K562 (cell line): ENCODE results near the gene CPNE9. TPM values are rescaled to one million over a fixed set of nuclear protein-coding genes. Genes with fewer than 3 reads are reported as not detected.

ENCODE experiments used
- ATF7 ChIP-seq: fragments of 450-650 bp; IDR thresholded peaks from 2 replicates; pipeline ENCODE4 v1.7.1; 2014; ENCODE audit warnings: mild to moderate bottlenecking, moderate library complexity
- CBX1 ChIP-seq: sonication (generic); IDR thresholded peaks from 2 replicates; pipeline ENCODE4 v1.6.1; 2016; ENCODE audit warnings: antibody characterized with exemption, low read depth, mild to moderate bottlenecking
- CHD1 ChIP-seq: fragments of 200-600 bp; sonication (generic); IDR thresholded peaks from one replicate; pipeline ENCODE4 v1.6.1; 2012; ENCODE audit warnings: mild to moderate bottlenecking, moderate library complexity, low read length, inconsistent platforms
- CHD4 ChIP-seq: fragments of 200-600 bp; sonication (generic); IDR thresholded peaks from 3 replicates; pipeline ENCODE4 v1.6.1; 2012; ENCODE audit warnings: low read depth, mild to moderate bottlenecking, mixed read lengths, low read length, inconsistent platforms; ENCODE audit not compliant: insufficient read depth, insufficient replicate concordance, poor library complexity, severe bottlenecking
- E2F6 ChIP-seq, 2 experiments: IDR thresholded peaks; 2 replicates each; pipeline ENCODE4 v1.6.1; 2011; ENCODE audit warnings: borderline replicate concordance in 1 of 2, control low read depth in 1 of 2, low read depth in 1 of 2, low read length in 1 of 2, mild to moderate bottlenecking in 1 of 2, mixed read lengths in 1 of 2, moderate library complexity in 1 of 2; ENCODE audit not compliant: insufficient read depth in 1 of 2, insufficient read length in 1 of 2, poor library complexity in 1 of 2, severe bottlenecking in 1 of 2; ENCODE audit errors: extremely low read depth in 1 of 2
- LCOR ChIP-seq: sonication (generic); formaldehyde crosslinking; IDR thresholded peaks from 2 replicates; pipeline ENCODE4 v1.8.0; 2022; ENCODE audit warnings: mild to moderate bottlenecking, missing genetic modification reagents
- PML ChIP-seq: IDR thresholded peaks from 2 replicates; pipeline ENCODE4 v1.6.1; 2012; ENCODE audit warnings: low read length, inconsistent platforms
- TBP ChIP-seq: optimal IDR thresholded peaks from 2 replicates; pipeline ENCODE3; 2011; ENCODE audit warnings: low read depth, low read length, improper control_type of control experiment
- ZBTB33 ChIP-seq: sonication (generic); formaldehyde crosslinking; IDR thresholded peaks from 2 replicates; pipeline ENCODE4 v1.8.1; 2023; ENCODE audit warnings: mild to moderate bottlenecking, missing genetic modification reagents
- ZZZ3 ChIP-seq: fragments of 450-650 bp; IDR thresholded peaks from 2 replicates; pipeline ENCODE4 v1.6.1; 2016; ENCODE audit warnings: antibody characterized with exemption, mild to moderate bottlenecking, moderate library complexity
- polyA plus RNA-seq, 8 experiments: library from polyadenylated mRNA; depleted of rRNA in 4 of 8; stranded (reverse) in 5 of 8; unstranded in 3 of 8; fragments of >200 nt; fragmentation: Nextera tagmentation in 2 of 8; fragmentation: Illumina TruSeq in 1 of 8; extraction: Ambion mirVana in 2 of 8; extraction: Trizol in 1 of 8; gene quantifications; 2 replicates each; pipeline versions ENCODE4 v1.2.1 to v1.2.3, GENCODE V29; 2011 to 2014; ENCODE audit warnings: inconsistent platforms in 1 of 8, missing spikeins in 1 of 8
- total RNA-seq, 7 experiments: library from RNA; depleted of rRNA in 6 of 7; stranded (reverse); fragments of >200 nt in 6 of 7; fragmentation: Illumina TruSeq in 2 of 7; extraction: Trizol in 2 of 7; gene quantifications; 2 replicates each; pipeline versions ENCODE4 v1.2.1 to v1.2.3, GENCODE V29; 2011 to 2021; ENCODE audit warnings: low replicate concordance in 1 of 7

The CPNE9 gene
- total and polyA plus RNA-seq, 9 of the 15 experiments (the other 6 are each of a cell fraction or from before 2014, with no cell fraction given) = 0.22 to 0.56 (median 0.29) TPM; not detected in 3

- TF ChIP-seq TBP = peak; percentile 23
- no peak for TF ChIP-seq LCOR (CRISPR knock-in tag)
- peak in 1 of 2 experiments; percentile 43 for TF ChIP-seq E2F6 (IDR thresholded peaks at IDR 0.05; ENCODE audit: borderline replicate concordance in 1 of 2, extremely low read depth in 1 of 2, insufficient read depth in 1 of 2, insufficient read length in 1 of 2, low read depth in 1 of 2, low read length in 1 of 2, poor library complexity in 1 of 2, severe bottlenecking in 1 of 2)
- 0 out of 2 replicates have a peak, but pooled peaks have one; percentile 56 for TF ChIP-seq CBX1
- no peak for TF ChIP-seq ZZZ3
- TF ChIP-seq ZBTB33 = peak; percentile 65
- TF ChIP-seq ATF7 = peak; percentile 43; the same call in 1 of the 2 replicates
- no peak for TF ChIP-seq CHD4
- TF ChIP-seq CHD1 = no peak
- TF ChIP-seq PML = no peak
- TF ChIP-seq, all 486 proteins: peak for 32
Measured at GRCh38 chr3:9769426-9770275, 66.0 kb downstream of the CPNE9 start, which contains the start of gene CAMK1 (continued).
